Mammary epithelial cell (primary cell): Measurements from ENCODE around the gene NRG2.

Experiments used
- CTCF ChIP-seq, 2 donors: IDR thresholded peaks in 1 of 2; conservative IDR thresholded peaks in 1 of 2; 2 replicates each; pipeline ENCODE4 v1.5.1; 2011 to 2012; ENCODE audit warnings: inconsistent platforms in 2 of 2, low read length in 2 of 2, mild to moderate bottlenecking in 2 of 2, control low read depth in 1 of 2, low read depth in 1 of 2; ENCODE audit not compliant: insufficient read depth in 1 of 2; ENCODE audit errors: extremely low read depth in 1 of 2
- EZH2 ChIP-seq: IDR thresholded peaks from 2 replicates; pipeline ENCODE4 v1.6.1; 2012; ENCODE audit warnings: low read length, inconsistent platforms, borderline replicate concordance

GRCh38 chr5:140018517-140018916 is 24.6 kb downstream of the NRG2 start:
- no peak for TF ChIP-seq CTCF (conservative IDR thresholded peaks at IDR 0.05 in 1 of 2, IDR thresholded peaks at IDR 0.05 in 1 of 2; ENCODE audit: extremely low read depth in 1 of 2, insufficient read depth in 1 of 2, low read depth in 1 of 2, low read length in 2 of 2)
- TF ChIP-seq EZH2, result no peak
